Neural cell (in vitro differentiated cells): Measurements from ENCODE around the gene ESPN. TPM values are rescaled to one million over a fixed set of nuclear protein-coding genes. Genes with fewer than 3 reads are reported as not detected.

Experiments
- H2AFZ ChIP-seq: fragments of 200-600, 300-800 bp; sonication (generic), shearing (Covaris generic); 2 replicates; pipeline ENCODE4 v1.6.0; 2014; ENCODE audit warnings: low read depth, mild to moderate bottlenecking, antibody characterized with exemption, low read length, moderate library complexity
- H3F3A ChIP-seq: fragments of 200-600 bp; shearing (Covaris generic); 2 replicates; pipeline ENCODE4 v1.6.1; 2016; ENCODE audit warnings: mild to moderate bottlenecking, moderate library complexity, mixed read lengths, antibody characterized with exemption, low read length; ENCODE audit not compliant: insufficient read depth, poor library complexity, severe bottlenecking
- H3K27ac ChIP-seq: fragments of 200-600, 300-800 bp; sonication (generic), shearing (Covaris generic); 2 replicates; pipeline ENCODE4 v1.5.1; 2014; ENCODE audit warnings: mild to moderate bottlenecking, low read length, moderate library complexity
- H3K27me3 ChIP-seq: fragments of 300-800, 200-600 bp; sonication (generic), shearing (Covaris generic); 2 replicates; pipeline ENCODE4 v1.6.0; 2014; ENCODE audit warnings: mild to moderate bottlenecking, low read depth, low read length, moderate library complexity; ENCODE audit not compliant: insufficient read depth
- H3K36me3 ChIP-seq: fragments of 300-800, 200-600 bp; sonication (generic), shearing (Covaris generic); 2 replicates; pipeline ENCODE4 v1.5.1; 2014; ENCODE audit warnings: mild to moderate bottlenecking, antibody characterized with exemption, low read length, moderate library complexity; ENCODE audit not compliant: insufficient read depth
- H3K4me2 ChIP-seq: fragments of 300-800, 200-600 bp; sonication (generic), shearing (Covaris generic); 2 replicates; pipeline ENCODE4 v1.6.0; 2014; ENCODE audit warnings: mild to moderate bottlenecking, low read length
- H3K4me3 ChIP-seq: fragments of 300-800, 200-600 bp; sonication (generic), shearing (Covaris generic); 2 replicates; pipeline ENCODE4 v1.5.1; 2014; ENCODE audit warnings: mild to moderate bottlenecking, low read length, moderate library complexity
- H3K79me2 ChIP-seq: fragments of 200-600 bp; shearing (Covaris generic); replicated peaks from 2 replicates; pipeline ENCODE4 v1.6.0; 2014; ENCODE audit warnings: mild to moderate bottlenecking, low read length, moderate library complexity; ENCODE audit not compliant: insufficient read depth
- H3K9ac ChIP-seq: fragments of 300-800, 200-600 bp; sonication (generic), shearing (Covaris generic); 2 replicates; pipeline ENCODE4 v1.6.1; 2016; ENCODE audit warnings: mild to moderate bottlenecking, low read length, mixed read lengths
- H3K9me2 ChIP-seq: fragments of 200-600 bp; shearing (Covaris generic); 2 replicates; pipeline ENCODE4 v1.6.1; 2016; ENCODE audit warnings: mild to moderate bottlenecking, low read length, mixed read lengths; ENCODE audit not compliant: insufficient read depth
- H3K9me3 ChIP-seq: fragments of 200-600, 300-800 bp; sonication (generic), shearing (Covaris generic); 2 replicates; pipeline ENCODE4 v1.6.1; 2016; ENCODE audit warnings: mild to moderate bottlenecking, mixed run types, low read length, moderate library complexity, mixed read lengths
- H4K20me1 ChIP-seq: fragments of 200-600 bp; shearing (Covaris generic); 2 replicates; pipeline ENCODE4 v1.6.1; 2016; ENCODE audit warnings: mild to moderate bottlenecking, mixed run types; ENCODE audit not compliant: insufficient read depth
- CTCF ChIP-seq: fragments of 450-650 bp; IDR thresholded peaks from 2 replicates; pipeline ENCODE4 v1.5.1; 2014; ENCODE audit warnings: antibody characterized with exemption, mild to moderate bottlenecking, moderate library complexity; ENCODE audit not compliant: poor library complexity, severe bottlenecking
- EZH2 ChIP-seq: fragments of 200-600, 300-800 bp; shearing (Covaris generic), sonication (generic); IDR thresholded peaks from 2 replicates; pipeline ENCODE4 v1.6.1; 2014; ENCODE audit warnings: antibody characterized with exemption, low read length, borderline replicate concordance, mild to moderate bottlenecking; ENCODE audit not compliant: insufficient read depth, poor library complexity, severe bottlenecking
- MXI1 ChIP-seq: fragments of 450-650 bp; conservative IDR thresholded peaks from 2 replicates; pipeline ENCODE4 v1.6.1; 2014; ENCODE audit warnings: antibody characterized with exemption, mild to moderate bottlenecking; ENCODE audit not compliant: poor library complexity, severe bottlenecking
- POLR2AphosphoS5 ChIP-seq: IDR thresholded peaks from 2 replicates; pipeline ENCODE4 v1.6.1; 2012
- RAD21 ChIP-seq: fragments of 450-650 bp; conservative IDR thresholded peaks from 2 replicates; pipeline ENCODE4 v1.6.1; 2014; ENCODE audit warnings: antibody characterized with exemption, mild to moderate bottlenecking, moderate library complexity
- REST ChIP-seq: IDR thresholded peaks from 2 replicates; pipeline ENCODE4 v1.6.1; 2012; ENCODE audit warnings: borderline replicate concordance
- SMC3 ChIP-seq: fragments of 450-650 bp; conservative IDR thresholded peaks from 2 replicates; pipeline ENCODE4 v1.6.1; 2014; ENCODE audit warnings: antibody characterized with exemption, mild to moderate bottlenecking, moderate library complexity; ENCODE audit not compliant: poor library complexity
- TAF1 ChIP-seq: IDR thresholded peaks from 2 replicates; pipeline ENCODE4 v1.6.1; 2012; ENCODE audit warnings: low read depth
- polyA plus RNA-seq: library from polyadenylated mRNA; depleted of rRNA; stranded (reverse); fragments of >200 nt; gene quantifications from 2 replicates; pipeline ENCODE4 v1.2.3, GENCODE V29; 2014

The ESPN gene
- polyA plus RNA-seq, 1 donor from 2014 or later = not detected

DNA sequence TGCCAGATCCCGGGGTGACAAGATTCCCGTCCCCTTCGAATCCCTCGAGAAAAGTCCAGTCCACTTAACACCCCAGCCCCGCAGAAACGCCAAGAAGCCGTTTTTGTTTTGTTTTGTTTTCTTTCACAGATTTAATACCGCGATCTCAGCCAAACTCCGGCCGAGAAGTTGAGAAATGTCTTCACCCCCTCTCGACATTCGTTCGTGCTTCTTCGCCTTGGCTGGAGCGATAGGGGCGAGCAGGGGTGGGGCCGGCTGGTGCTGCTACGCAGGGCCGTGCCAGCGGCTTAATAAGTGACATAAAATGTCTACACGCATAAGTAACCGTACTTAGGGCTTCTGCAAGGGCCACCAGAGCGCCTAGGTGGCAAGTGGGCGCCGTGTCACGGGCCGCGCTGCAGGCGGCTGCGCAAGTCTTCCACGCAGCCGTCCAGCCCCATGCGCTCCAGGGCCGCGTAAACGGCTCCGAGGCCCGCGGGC is 36.5 kb downstream of the ESPN start:
- H4K20me1 ChIP-seq = no peaks in the 10 kb centered on the region
- H3K27me3 ChIP-seq = no peaks in the 10 kb centered on the region
- no peaks in the 10 kb centered on the region for H3K36me3 ChIP-seq
- H3K9ac ChIP-seq = no peak overlapping the region
- no peaks in the 10 kb centered on the region for H3K79me2 ChIP-seq
- no peak overlapping the region for H3K27ac ChIP-seq
- no peaks in the 10 kb centered on the region for H3K9me3 ChIP-seq
- TF ChIP-seq TAF1 (no peak), POLR2AphosphoS5 (no peak), MXI1 (no peak), SMC3 (no peak), CTCF (no peak), REST (no peak)
- no peaks in the 10 kb centered on the region for H3F3A ChIP-seq
- no peaks in the 10 kb centered on the region for H3K9me2 ChIP-seq
- no peak overlapping the region for H3K4me2 ChIP-seq
- no peak overlapping the region for H2AFZ ChIP-seq
- H3K4me3 ChIP-seq = no peak overlapping the region

DNA sequence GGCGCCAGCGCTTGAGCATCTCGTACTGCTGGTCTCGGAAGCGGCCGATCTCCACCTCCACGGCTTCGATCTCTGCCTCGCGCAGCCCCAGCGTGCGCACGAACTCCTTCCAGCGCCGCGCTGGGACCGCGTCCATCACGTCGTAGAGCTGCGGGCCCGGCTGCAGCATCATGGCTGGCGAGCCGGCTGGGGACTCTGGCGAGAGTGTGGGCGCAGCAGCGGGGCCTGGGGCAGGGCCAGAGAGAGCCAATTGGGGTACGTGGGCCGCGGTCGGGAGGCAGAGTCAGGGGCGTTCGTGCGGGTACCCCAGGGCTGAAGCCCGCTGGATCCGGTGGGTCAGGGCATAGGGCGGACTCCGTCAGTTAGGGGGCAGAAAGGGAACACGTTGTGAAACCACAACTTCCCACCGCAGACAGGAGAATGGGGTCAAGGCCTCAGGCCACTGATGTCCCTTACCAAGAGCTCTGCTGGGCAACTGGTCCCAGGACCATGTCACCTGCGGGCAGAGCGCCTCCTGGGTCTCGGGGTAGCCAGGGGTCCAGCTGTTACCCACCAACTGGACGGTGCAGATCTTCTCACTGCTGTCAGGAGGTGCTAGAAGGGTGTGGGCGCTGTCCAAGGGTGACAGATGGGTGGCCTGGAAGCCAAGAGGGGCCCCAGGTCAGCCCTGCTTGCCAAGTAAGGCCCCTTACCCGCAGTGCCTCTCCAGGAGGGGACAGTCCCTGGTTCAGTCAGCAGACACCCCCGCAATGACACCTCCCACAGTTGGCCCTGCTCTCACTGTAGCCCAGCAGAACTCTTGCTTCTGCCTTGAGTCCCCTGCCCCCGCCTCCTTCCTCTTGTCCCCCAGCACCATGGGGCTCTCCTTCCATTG is 37.2 kb downstream of the ESPN start:
- H3K27me3 ChIP-seq = no peaks in the 10 kb centered on the region
- no peak for TF ChIP-seq RAD21
- no peak for TF ChIP-seq EZH2
- TF ChIP-seq CTCF = no peak
- TF ChIP-seq REST = no peak
- no peak overlapping the region for H3K9ac ChIP-seq
- H3F3A ChIP-seq = no peaks in the 10 kb centered on the region
- H3K4me3 ChIP-seq = no peak overlapping the region
- H3K27ac ChIP-seq = no peak overlapping the region
- H3K79me2 ChIP-seq = no peaks in the 10 kb centered on the region
- no peak overlapping the region for H3K4me2 ChIP-seq
- H4K20me1 ChIP-seq = no peaks in the 10 kb centered on the region
- H3K9me3 ChIP-seq = no peaks in the 10 kb centered on the region
- H2AFZ ChIP-seq = no peak overlapping the region
- no peaks in the 10 kb centered on the region for H3K36me3 ChIP-seq
- no peaks in the 10 kb centered on the region for H3K9me2 ChIP-seq
